ENCODE data around the gene TPK1.
"Not testable (repeated sequence)": the region's sequence is repeated elsewhere in the genome, so short reads cannot be mapped to it uniquely, and the experiment has no call there.

The TPK1 gene

GRCh38 chr7:144584726-144585125 lies 251.1 kb downstream of the TPK1 start:
- no peak overlapping the region for H3K4me3 ChIP-seq (ENCODE audit: low read depth, low read length)
- no peak overlapping the region for H3K27ac ChIP-seq
- no peaks in the 10 kb centered on the region for H3K9me3 ChIP-seq (ENCODE audit: control insufficient read depth, low read length)
- H3K36me3 ChIP-seq (ENCODE audit: control insufficient read depth, insufficient read depth, low read length): no peaks in the 10 kb centered on the region
- no peaks in the 10 kb centered on the region for H3K27me3 ChIP-seq (ENCODE audit: control insufficient read depth, insufficient read depth, low read length)
- H3K4me2 ChIP-seq (ENCODE audit: low read length): no peak overlapping the region
- H3K79me2 ChIP-seq: no peaks in the 10 kb centered on the region
- no peak overlapping the region for H2AFZ ChIP-seq
- TF ChIP-seq CTCF (IDR thresholded peaks at IDR 0.05): no peak
- H3K4me1 ChIP-seq: no peaks in the 10 kb centered on the region
- H3K9ac ChIP-seq: no peak overlapping the region

- Histone ChIP-seq H3K27ac (no peak overlapping the region), H3K4me3 (ENCODE audit: low read depth, low read length) (no peak overlapping the region), H3K27me3 (ENCODE audit: control insufficient read depth, insufficient read depth, low read length) (no peaks in the 10 kb centered on the region), H3K4me1 (no peaks in the 10 kb centered on the region), H3K79me2 (no peaks in the 10 kb centered on the region), H3K4me2 (ENCODE audit: low read length) (no peak overlapping the region), H3K36me3 (ENCODE audit: control insufficient read depth, insufficient read depth, low read length) (no peaks in the 10 kb centered on the region), H3K9me3 (ENCODE audit: control insufficient read depth, low read length) (no peaks in the 10 kb centered on the region), H3K9ac (no peak overlapping the region), H2AFZ (no peak overlapping the region)
- no peak for TF ChIP-seq CTCF (IDR thresholded peaks at IDR 0.05)
Observed at GRCh38 chr7:144579687-144580086, 256.2 kb downstream of the TPK1 start.

- Histone ChIP-seq H3K9me3 (ENCODE audit: control insufficient read depth, low read length) (no peaks in the 10 kb centered on the region), H3K27ac (no peak overlapping the region), H2AFZ (no peak overlapping the region), H3K27me3 (ENCODE audit: control insufficient read depth, insufficient read depth, low read length) (no peaks in the 10 kb centered on the region), H3K4me3 (ENCODE audit: low read depth, low read length) (no peak overlapping the region), H3K9ac (no peak overlapping the region), H3K79me2 (no peaks in the 10 kb centered on the region), H3K4me1 (no peaks in the 10 kb centered on the region), H3K4me2 (ENCODE audit: low read length) (no peak overlapping the region), H3K36me3 (ENCODE audit: control insufficient read depth, insufficient read depth, low read length) (no peaks in the 10 kb centered on the region)
- TF ChIP-seq CTCF (IDR thresholded peaks at IDR 0.05): no peak
Observed at GRCh38 chr7:144575456-144575855, 260.4 kb downstream of the TPK1 start.

GRCh38 chr7:144574753-144575152 lies 261.1 kb downstream of the TPK1 start:
- H3K27ac ChIP-seq; H3K79me2 ChIP-seq; H3K36me3 ChIP-seq (ENCODE audit: control insufficient read depth, insufficient read depth, low read length); H3K4me1 ChIP-seq; H3K4me3 ChIP-seq (ENCODE audit: low read depth, low read length); H3K27me3 ChIP-seq (ENCODE audit: control insufficient read depth, insufficient read depth, low read length); H3K4me2 ChIP-seq (ENCODE audit: low read length); H2AFZ ChIP-seq; H3K9me3 ChIP-seq (ENCODE audit: control insufficient read depth, low read length); H3K9ac ChIP-seq: not testable (repeated sequence)

GRCh38 chr7:144568233-144568632 lies 267.6 kb downstream of the TPK1 start:
- H3K4me3 ChIP-seq (ENCODE audit: low read depth, low read length): no peak overlapping the region
- no peak overlapping the region for H2AFZ ChIP-seq
- no peak overlapping the region for H3K9ac ChIP-seq
- H3K79me2 ChIP-seq: no peaks in the 10 kb centered on the region
- no peaks in the 10 kb centered on the region for H3K4me1 ChIP-seq
- TF ChIP-seq CTCF (IDR thresholded peaks at IDR 0.05): no peak
- H3K27me3 ChIP-seq (ENCODE audit: control insufficient read depth, insufficient read depth, low read length): no peaks in the 10 kb centered on the region
- no peak overlapping the region for H3K4me2 ChIP-seq (ENCODE audit: low read length)
- no peaks in the 10 kb centered on the region for H3K9me3 ChIP-seq (ENCODE audit: control insufficient read depth, low read length)
- no peak overlapping the region for H3K27ac ChIP-seq
- H3K36me3 ChIP-seq (ENCODE audit: control insufficient read depth, insufficient read depth, low read length): no peaks in the 10 kb centered on the region
